ENCODE results near the gene TRERF1.
A peak's percentile ranks its signal among the peaks of the same experiment; 100 is the strongest.
"Not testable (repeated sequence)": the region's sequence is repeated elsewhere in the genome, so short reads cannot be mapped to it uniquely, and the experiment has no call there.

The TRERF1 gene

DNA sequence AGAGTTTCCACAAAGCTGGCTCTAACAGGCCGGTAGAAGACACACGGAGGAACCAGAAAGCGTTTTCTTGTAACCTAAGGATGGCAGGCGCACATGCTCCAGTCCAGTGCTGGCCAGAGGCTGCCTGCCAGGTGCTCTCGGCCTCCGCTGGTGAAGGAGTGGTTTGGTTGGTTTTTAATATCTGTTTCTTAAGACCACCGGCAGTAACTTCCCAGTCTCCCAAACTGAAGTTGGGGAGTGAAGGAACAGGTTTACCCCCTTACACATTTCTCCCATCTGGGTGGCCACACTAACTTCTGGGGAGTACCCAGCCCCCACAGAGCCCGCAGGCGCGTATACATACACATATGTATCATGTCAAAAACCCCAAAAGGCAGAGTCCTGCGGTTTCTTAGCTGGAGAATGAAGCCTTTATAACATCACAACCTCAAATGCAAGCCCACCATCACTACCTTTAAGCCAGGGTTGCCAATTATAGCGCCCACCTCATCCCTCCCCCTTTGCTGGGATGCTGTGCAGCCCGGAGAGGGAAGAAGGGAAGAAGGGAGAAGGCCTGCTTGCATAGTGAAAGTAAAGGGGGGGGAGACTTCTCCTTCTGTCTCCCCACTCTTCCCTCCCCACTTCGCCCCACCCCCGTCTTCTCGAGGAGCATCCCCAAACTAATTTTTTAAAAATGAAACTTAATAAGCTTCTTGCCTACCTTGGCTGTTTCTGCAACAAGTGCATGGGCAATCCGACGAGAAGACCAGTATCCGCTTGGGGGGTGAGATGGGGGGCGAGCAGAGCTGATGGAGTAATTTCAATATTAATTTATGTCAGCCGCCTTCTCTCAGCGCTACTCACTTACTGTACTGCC, 1.0 kb downstream of the TRERF1 start:
- peak; percentile 3 for DNase-seq

DNA sequence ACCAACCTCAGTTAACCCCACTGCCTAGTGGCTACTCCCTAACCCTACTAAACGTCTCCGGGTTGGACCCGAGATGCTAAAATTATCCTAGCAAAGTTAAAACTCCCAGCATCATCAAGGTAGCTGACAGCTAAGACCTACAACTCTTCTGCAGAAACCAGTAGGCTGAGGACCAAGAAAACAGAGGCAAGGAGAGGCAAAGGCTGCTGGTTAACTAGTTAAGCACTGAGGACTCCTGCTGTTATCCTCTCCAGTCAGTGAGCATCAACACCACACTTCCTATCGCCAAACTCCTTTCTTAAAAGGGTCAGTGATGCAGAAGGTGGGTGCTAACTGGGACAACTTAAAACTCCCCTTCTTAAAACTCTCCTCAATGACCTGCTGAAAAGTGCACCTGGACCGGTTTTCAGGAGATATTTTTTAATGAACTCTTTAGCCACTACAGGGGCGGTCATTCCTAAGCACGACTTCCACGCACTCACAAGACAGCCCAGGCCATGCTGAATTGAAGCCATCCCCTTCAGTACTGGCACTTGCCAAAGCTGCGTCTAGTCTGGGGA, 1.7 kb downstream of the TRERF1 start:
- DNase-seq, result no peak

DNA sequence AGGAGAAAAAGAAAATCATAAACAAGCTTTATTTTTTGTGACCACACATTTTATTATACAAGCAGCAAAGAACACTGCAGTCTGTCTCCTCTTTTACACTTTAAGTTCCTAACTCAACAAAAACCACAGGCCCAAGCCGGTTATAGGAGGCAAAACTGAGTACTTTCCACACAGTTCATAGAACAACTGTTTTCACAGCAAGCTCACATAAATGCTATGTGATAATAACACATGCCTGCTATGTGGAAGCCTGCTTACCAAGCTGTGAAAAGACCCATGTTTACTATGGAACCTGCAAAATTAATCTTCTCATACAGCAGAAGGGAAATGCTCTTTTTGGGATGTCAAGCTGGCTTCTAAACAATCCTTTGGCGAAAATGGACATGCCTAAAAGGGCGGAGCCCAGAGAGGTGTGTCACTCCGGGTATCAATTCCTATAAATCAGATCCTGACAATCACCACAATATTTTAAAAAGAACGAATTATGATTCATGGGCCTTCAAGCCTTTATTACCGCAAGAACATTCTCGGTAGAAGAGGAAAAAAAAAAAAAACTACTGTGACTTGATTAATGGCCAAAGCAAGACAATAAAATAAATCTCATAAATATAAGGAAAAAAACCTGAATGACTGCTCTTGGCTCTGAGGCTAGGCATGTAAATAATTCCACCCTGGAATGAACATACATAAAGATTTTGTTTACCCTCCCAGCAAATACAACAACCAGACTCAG, 2.6 kb downstream of the TRERF1 start:
- DNase-seq, result no peak

DNA sequence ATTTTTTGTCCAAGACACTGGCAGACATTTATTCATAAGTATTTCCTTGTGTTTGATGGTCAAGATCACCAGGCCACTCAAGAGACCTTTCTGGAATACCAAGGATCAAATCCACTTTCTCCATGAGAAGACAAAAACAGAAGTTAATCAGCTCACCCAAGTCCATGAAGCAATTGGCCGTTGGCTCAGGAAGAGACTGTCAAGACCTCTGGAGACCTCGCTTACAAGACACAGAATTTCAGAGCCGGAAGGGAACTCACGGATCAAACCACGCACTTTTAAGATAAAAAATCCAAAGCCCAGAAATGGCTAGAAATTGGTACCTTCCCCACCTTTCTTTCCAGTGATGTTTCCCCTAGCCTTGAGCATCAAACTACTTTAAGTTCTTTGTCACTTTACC, 3.3 kb downstream of the TRERF1 start:
- DNase-seq, result no peak

DNA sequence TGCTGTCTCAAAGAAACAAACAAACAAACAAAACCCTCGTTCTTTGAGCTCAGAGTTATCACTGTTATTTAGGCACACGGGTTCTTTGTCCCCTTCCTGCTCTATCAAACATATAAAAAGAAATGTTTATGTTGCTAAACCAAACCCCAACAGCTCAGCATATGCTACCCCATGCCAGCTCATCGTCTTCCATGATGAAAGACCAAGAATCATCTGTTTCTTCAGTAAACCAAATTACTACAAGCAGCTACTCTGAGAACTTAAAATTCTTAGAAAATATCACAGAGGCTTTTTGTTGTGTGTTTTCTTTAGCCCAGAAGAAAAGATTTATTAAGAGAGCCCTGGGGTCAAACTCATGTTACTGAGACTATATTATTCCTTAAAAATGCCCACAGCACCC, 4.7 kb downstream of the TRERF1 start:
- DNase-seq, result no peak

DNA sequence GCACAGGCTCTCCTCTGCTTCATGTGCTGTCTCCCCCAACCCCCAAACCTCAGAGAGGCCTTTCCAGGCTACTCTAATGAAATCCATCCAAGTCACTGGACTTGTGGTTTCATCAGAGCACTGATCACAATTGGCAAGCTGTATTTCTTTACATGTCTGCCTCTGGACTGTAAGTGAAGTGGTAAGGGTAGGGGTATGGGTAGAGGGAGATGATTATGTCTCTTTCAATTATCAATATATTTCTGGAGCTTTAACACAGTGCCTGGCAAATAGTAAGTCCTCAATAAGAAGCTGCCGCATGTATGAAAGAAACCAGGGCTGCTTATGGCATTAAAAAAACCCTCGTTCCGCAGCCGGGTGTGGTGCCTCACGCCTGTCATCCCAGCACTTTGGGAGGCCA, 5.4 kb downstream of the TRERF1 start:
- no peak for DNase-seq

DNA sequence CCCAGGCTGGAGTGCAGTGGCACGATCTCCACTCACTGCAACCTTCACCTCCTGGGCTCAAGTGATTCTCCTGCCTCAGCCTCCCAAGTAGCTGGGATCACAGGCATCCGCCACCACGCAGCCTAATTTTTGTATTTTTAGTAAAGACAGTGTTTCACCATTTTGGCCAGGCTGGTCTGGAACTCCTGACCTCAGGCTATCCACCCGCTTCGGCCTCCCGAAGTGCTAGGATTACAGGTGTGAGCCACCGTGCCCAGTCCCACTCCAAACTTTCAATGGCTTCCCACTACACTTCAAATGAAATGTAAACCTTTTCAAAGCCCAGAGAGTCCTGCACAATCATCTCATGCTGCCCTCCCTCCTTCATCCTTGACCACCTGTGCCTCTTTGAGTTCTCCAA, 5.8 kb downstream of the TRERF1 start:
- DNase-seq, result not testable (repeated sequence)

DNA sequence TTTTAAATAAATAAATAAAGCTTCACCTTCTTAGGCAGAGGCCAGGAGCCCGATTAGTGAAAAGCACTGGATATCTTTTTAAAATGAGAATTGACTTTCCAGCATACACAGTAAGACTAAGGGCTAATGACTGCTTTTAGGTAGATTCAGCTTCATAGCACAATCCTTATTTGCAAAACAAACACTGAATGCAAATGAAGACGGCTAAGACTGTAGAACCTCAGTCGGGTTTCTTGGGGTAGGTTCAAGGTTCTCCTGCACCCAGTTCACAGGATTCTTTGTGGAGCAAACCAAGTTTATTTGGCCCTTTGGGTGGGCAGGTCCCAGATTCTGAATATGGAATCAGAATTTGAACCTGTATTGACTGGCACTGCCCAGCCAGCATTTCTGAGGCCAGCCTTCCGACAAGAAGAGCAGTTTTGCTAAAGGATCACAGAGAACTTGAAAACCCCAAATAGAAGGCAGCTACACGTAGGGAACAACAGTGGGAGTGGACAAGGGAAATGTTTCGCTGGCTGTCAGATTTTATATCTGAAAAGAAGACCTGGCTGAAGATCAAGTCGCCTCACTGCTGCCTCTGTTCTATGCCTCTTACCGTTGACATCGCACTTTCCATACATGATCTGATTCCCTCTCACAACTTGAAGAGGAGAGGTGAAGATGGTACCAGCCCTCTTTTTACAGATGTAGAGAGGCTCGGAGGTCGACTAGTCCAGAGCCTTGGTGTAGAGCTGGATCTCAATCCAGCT, 8.2 kb downstream of the TRERF1 start:
- DNase-seq, result no peak

DNA sequence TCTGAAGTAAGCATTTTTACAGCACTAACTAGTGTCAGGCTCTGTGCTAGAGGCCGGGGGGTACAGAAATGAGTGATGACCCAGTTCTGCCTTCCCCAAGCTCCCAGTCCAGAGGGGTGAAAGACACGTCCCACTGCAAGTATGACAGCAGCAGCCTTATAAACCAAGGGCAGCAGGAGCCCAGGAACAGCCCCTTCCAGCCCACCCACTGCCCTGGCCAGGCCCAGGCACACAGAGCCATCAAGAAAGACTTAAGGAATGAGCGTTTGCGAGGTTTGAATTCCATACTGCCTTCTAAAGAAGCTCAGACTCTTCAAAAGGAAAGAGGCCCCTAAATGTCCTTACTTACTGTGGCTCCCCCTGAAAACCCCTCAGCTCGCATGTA, 10.0 kb downstream of the TRERF1 start:
- DNase-seq, result no peak

DNA sequence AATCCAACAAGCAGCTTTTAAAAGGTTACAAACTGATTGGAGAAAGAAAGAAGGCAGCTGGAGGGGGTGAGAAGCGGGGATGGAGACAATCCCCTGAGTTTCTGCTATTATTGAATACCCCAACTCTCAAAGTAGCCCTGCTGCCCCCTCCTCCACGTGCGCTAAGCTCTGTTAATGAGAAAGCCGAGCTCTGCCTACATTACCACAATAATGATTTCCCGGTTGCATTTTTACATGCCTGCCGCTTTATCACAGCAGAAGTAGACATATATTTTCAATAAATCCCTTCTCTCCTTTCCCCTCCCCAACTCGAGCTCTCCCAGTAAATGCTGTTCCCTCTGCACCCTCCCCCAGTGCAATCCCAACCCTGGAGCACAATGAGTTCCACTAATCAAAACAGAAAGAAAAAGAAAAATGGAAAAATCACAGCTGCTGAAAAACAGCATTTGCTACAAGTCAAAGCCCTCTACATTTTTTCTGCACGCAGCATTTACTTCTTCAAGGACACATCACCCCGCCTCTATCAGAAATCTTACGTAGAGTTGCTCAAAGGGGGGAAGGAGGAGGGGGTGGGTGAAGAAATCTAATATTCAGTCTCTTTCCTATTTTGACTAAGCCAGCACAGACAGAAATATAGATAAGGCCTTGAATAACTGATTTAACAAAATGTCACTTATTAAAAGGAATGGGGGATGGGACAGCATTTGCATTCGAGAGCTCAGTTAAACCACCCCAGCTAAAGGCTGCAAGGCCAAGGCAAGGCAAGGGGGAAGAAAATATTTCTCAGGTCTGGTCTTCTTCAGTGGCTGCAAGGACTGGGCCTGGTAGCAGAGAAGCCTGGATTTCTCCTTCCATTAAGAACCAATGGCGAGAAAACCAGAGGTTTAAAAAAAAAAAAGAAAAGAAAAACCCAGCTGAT, 10.7 kb downstream of the TRERF1 start:
- DNase-seq, result no peak

DNA sequence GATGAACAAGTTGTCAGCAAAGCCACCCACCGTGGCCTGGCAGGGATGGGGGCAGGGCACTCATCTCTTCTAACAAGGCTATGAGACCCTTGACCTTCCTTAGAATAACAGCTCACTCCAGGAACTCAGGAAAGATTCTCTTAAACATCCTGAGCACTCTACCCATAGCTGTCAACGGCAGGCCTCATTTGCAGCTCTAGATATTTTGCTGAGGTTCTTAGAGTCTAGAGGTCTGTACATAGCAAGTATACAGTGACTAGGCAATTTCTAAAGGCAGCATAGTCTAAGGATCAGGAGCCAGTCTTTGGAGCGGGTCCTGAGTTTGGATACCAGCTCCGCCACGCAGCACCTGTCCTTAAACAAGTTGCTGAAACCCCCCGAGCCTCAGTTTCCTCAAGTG, 11.7 kb downstream of the TRERF1 start:
- no peak for DNase-seq

DNA sequence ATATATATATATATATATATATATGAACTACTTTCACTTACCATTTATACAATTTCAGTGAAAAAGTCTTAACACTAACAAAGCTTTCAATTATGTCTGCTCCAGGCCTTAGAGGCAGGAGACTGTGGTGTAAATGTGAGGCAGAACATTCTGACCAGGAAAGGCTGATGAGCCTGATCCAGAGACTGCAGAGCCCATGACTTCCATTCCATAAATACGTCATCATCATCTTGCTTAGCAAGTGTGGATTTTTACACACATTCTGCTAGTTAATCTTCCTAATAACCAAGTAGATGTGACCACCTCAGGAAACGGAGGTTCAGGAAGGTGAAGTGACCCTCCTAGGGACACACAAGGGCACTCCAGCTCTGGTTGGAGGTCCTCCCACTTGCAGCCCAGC, 14.9 kb downstream of the TRERF1 start:
- DNase-seq, result no peak

DNA sequence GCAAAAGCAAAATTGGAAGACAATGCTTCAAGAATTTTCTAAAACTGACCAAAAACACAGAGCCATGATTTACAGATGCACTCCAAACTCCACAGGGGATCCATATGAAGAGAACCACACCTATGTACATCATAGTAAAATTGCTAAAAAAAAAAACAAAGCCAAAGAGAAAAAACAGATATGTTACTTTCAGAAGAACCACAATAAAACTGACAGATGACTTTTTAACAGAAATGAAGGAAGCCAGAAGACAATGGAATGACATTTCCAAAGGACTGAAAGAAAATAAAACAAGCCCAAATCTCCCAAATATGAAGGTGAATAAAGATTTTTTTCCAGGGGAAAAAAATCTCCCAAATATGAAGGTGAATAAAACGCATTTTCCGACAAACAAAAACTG, 17.5 kb downstream of the TRERF1 start:
- DNase-seq, result no peak

DNA sequence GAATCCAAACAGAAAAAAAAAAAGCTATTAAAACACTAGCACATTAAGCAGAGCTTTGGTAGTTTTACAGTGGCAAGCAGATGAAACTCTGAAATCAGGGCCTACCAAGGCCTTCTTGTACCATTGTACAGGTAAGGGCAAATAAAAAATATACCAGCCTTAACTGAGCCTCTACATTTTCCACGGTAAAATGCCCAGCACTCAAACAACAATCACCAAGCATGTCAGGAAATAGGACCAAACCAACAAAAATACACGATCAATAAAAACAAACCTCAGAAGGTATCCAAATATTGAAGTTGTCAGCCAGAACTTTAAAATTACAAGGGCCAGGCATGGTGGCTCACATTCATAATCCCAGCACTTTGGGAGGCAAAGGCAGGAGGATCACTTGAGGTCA, 18.3 kb downstream of the TRERF1 start:
- DNase-seq, result no peak

DNA sequence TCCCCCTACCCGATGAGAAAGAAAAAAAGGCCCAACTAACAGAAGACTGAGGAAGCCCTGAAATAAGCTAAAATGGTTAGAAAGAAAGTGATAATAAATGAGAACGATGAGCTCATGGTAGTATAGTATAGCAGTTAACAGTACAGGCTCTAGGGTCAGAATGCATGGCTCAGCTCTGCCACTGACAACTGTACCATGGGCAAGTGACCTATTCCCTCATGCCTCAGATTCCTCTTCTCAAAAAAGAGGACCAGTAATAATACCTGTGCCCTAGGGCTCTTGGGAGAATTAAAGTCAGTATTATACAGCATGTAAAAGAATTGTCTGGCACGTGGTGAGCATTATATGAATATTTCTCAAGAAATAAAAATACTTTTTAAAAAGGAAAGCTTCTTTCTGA, 19.8 kb downstream of the TRERF1 start:
- DNase-seq, result no peak

DNA sequence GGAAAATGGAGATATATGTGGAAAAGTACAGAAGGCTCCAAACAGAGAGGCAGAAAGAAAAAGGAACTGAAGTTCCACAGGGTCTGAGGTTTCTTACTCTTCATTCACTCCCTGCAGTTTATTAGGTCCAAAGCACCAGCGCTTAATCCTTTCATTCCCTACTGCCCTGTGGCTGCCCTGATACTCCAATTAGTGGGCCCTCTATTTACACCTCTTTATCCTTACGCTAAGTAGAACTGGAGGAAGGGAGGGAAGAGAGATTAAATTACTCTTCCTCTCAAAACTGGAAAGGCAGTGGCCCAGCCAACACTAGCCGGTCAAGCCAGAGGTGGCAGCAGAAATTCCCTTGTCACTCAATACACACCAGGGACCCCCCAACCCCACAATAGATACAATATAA, 20.4 kb downstream of the TRERF1 start:
- DNase-seq, result no peak

DNA sequence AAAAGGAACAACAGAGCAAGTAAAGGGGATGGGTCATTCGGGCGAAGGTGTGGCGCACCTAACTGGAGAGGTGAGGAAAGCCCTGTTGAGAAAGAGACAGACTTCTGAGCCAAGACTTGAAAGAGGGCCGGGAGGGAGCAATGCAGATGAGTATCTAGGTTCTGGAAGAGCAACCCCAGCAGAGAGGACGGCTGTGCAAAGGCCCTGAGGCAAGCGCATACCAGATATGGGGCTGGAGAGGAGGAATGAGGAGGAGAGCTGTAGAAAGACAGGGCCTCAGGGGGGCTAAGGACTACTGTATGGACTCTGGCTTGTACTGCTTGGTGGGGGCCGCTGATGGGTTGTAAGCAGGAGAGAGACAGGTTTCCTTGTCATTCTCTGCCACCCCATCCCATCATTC, 21.9 kb downstream of the TRERF1 start:
- no peak for DNase-seq

DNA sequence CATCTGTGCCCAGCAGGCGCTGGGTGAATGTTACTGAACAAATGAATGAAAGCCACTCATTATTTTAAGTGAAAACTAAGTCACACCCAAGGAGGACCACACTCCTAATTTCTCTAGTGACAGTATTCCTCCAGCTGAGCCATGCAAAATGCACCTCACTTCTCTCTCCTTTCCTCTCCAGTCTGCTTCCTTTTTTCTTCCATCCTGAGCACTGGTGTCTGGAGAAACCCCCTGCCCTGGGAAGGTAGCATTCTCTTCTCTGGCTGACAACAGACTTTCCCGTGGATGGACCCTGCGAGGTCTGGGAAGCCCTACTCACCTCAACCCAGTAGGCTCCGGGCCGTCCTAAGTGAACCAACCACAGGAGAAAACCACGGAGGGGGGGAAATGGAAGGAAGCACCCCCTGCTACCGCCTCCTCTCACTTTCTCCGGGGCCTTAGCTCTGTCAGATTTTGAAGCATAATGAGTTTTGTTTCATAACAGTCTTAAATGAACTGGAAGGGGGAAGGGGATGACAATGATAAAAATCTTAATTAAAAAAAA, 22.6 kb downstream of the TRERF1 start:
- DNase-seq, result no peak

DNA sequence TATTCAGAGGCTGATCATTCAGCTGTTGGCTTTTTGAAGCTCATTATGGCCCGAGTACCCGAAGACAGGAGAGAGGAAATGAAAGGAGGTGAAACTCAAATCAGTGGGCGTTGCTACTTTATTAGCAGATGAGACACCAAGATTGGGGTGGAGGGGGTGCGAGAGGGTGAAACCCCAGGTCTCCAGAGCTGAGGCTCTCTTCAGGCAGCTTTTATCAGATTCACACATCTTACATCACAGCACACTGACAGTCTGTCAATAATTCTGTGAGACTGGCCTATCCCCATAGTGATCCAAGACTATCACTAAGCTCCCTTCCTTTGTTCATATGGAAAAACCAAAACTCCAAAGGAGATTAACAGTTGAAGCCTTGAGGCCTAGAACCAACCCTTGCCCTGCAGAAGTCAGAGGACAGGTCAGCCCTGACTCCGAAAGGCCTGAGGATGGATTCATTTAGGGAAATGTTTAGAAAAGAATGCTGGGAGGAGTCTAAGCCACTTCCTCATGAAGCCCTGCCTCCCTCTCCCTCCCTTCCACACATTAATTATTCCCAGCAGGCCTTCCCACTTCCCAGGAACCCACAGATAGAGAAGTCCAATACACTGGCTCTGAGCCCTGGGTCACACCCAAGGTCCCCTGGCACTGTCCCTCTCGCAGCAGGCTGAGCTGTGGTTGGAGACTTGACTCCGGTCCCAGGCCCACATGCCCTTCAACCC, 23.2 kb downstream of the TRERF1 start:
- no peak for DNase-seq

DNA sequence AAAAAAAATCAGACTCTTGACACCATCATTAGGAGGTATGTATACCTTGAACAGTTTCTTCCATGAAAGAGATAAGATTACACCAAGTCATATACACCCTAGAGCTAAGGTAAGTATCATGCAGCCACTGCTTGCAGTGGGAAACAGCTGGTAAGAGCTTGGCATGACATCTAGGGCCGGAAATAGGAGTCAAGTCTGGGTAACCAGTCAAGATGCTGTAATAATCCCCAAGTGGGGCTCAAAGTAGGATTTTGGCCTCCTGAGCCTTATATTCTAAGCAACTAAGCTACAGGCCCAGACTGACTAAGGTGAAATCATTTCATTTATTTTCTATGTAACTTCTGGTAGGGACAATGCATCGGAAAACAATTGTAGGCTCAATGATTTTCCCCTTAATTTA, 23.9 kb downstream of the TRERF1 start:
- DNase-seq, result no peak

DNA sequence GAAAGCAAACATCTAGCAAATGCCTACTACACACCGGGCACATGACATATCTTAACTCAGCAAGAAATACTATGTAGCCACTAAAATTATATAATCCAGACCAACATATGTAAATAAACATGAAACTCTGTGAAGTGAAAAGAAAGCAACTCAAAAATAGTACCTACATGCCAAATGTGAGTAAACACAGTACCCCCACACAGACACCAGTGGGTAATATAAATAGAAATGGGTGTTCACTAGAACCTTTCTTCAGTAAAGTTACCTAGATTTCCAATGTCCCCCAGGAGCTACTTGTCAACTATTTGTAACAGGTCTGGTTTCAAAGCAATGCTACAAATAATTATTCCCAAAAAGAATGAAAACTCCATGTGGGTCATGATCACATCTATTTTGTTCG, 25.5 kb downstream of the TRERF1 start:
- DNase-seq, result no peak
